GM06990 (cell line): ENCODE measurements around the gene ZNF773.
"Not testable (repeated sequence)": the region's sequence is repeated elsewhere in the genome, so short reads cannot be mapped to it uniquely, and the experiment has no call there.

ENCODE experiments used
- DNase-seq: peaks from one replicate; pipeline ENCODE4 v3.0.0-alpha.2; 2011; ENCODE audit not compliant: insufficient read length; ENCODE audit errors: extremely low read depth
- H3K27me3 ChIP-seq: replicated peaks from 2 replicates; pipeline ENCODE4 v1.6.0; 2011; ENCODE audit warnings: low read length; ENCODE audit not compliant: control insufficient read depth, insufficient read depth
- H3K36me3 ChIP-seq: 2 replicates; pipeline ENCODE4 v1.5.1; 2011; ENCODE audit warnings: low read length; ENCODE audit not compliant: control insufficient read depth, insufficient read depth
- H3K4me3 ChIP-seq: replicated peaks from 2 replicates; pipeline ENCODE4 v1.5.1; 2011; ENCODE audit warnings: low read depth, mild to moderate bottlenecking, control low read depth, low read length
- CTCF ChIP-seq: IDR thresholded peaks from 2 replicates; pipeline ENCODE4 v1.5.1; 2011; ENCODE audit warnings: low read length, control low read depth, mild to moderate bottlenecking, inconsistent platforms; ENCODE audit not compliant: insufficient read depth, poor library complexity, severe bottlenecking

The ZNF773 gene

GRCh38 chr19:57499332-57499679 lies 432 bp upstream of the ZNF773 start:
- H3K27me3 ChIP-seq, DNase-seq, H3K36me3 ChIP-seq, H3K4me3 ChIP-seq: not testable (repeated sequence)

GRCh38 chr19:57500400-57500799 lies 662 bp downstream of the ZNF773 start:
- H3K36me3 ChIP-seq, H3K27me3 ChIP-seq, DNase-seq: not testable (repeated sequence)
- H3K4me3 ChIP-seq = peak overlapping the region; percentile 51

GRCh38 chr19:57506163-57506562 lies 6.4 kb downstream of the ZNF773 start:
- Histone ChIP-seq H3K27me3 (no peaks in the 10 kb centered on the region), H3K36me3 (peaks cover 17% of the 10 kb centered on the region), H3K4me3 (no peak overlapping the region)
- no peak for TF ChIP-seq CTCF
- no peak for DNase-seq

GRCh38 chr19:57511484-57511883 lies 11.7 kb downstream of the ZNF773 start:
- Histone ChIP-seq H3K4me3 (no peak overlapping the region), H3K27me3 (no peaks in the 10 kb centered on the region), H3K36me3 (peaks cover 5% of the 10 kb centered on the region)
- no peak for DNase-seq
- no peak for TF ChIP-seq CTCF

- Histone ChIP-seq H3K27me3 (no peaks in the 10 kb centered on the region), H3K36me3 (no peaks in the 10 kb centered on the region), H3K4me3 (no peak overlapping the region)
- DNase-seq = no peak
- no peak for TF ChIP-seq CTCF
Measured at GRCh38 chr19:57512845-57513244, 13.1 kb downstream of the ZNF773 start.

- DNase-seq = no peak
- no peaks in the 10 kb centered on the region for H3K36me3 ChIP-seq
- no peak overlapping the region for H3K4me3 ChIP-seq
- no peaks in the 10 kb centered on the region for H3K27me3 ChIP-seq
- TF ChIP-seq CTCF = no peak
Measured at GRCh38 chr19:57515255-57515654, 15.5 kb downstream of the ZNF773 start.

- not testable (repeated sequence) for H3K4me3 ChIP-seq, DNase-seq, H3K36me3 ChIP-seq, H3K27me3 ChIP-seq
Measured at GRCh38 chr19:57518021-57518420, 18.3 kb downstream of the ZNF773 start.
